ENCODE data around the gene NCAM2. TPM values are rescaled to one million over a fixed set of nuclear protein-coding genes. Genes with fewer than 3 reads are reported as not detected.

The NCAM2 gene
- total and polyA plus RNA-seq, 10 donors, result 0.09 to 5.7 (median 1.0) TPM

DNA sequence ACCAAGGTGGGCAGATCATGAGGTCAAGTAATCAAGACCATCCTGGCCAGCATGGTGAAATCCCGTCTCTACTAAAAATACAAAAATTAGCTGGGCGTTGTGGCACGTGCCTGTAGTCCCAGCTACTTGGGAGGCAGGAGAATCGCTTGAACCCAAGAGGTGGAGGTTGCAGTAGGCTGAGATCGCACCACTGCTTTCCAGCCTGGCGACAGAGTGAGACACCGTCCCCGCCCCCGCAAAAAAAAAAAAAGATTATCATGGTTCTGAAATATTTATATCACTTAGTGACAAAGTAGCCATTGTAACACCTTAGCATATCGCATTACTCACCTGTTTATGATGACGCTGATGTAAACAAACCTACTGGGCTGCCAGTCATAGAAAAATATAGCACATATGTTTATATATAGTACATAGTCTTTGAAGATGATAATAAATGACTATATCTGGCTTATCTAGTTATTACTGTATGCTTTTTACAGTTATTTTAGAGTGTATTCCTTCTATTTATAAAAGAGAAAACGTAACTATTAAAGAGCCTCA, 160.2 kb downstream of the NCAM2 start:
- 86 to 95% (median 90%) methylated on average over 12 of the region's 12 CpGs for WGBS, 5 donors
- no peaks in the 10 kb centered on the region for H3K27me3 ChIP-seq (replicated peaks in 1 of 7)
- no peak overlapping the region for H3K4me3 ChIP-seq
- no peak for DNase-seq
- H3K4me1 ChIP-seq, result peaks cover 0 to 8% (median 0%) of the 10 kb centered on the region in 6 donors
- no peak overlapping the region for H3K27ac ChIP-seq
- no peaks in the 10 kb centered on the region for H3K9me3 ChIP-seq
- H3K36me3 ChIP-seq, result no peaks in the 10 kb centered on the region
- intact Hi-C loops (cut with DNase I; ENCODE audit: low total_unique reads), result no loop called here
- TF ChIP-seq POLR2A (IDR thresholded peaks at IDR 0.05) (no peak), CTCF (IDR thresholded peaks at IDR 0.05 in 8 of 11, conservative IDR thresholded peaks at IDR 0.05 in 3 of 11) (no peak), POLR2AphosphoS5 (IDR thresholded peaks at IDR 0.05) (no peak)

DNA sequence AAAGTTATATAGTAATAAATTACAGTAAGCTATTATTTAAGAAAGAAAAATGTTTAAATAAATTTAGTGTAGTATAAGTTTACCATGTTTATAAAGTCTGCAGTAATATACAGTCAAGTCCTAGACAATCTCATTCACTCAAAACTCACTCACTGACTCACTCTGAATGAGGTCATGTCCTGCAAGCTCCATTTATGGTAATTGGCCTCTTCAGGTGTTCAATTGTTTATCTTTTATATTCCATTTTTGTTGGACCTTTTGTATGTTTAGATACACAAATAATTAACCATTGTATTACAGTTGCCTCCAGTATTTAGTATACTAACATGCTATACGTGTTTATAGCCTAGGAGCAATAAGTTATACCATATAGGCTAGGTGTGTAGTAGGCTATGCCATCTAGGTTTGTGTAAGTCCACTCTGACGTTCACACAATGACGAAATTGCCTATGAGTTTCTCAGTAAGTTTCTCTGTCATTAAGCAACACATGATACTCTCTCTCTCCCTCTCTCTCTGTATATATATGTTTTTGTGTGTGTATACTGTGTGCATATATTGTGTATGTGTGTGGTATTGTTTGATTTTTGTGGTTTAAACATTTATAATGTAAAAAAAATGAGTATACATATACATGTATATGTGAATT, 161.2 kb downstream of the NCAM2 start:
- intact Hi-C loops (cut with DNase I; ENCODE audit: low total_unique reads), result no loop called here
- no peaks in the 10 kb centered on the region for H3K27me3 ChIP-seq (replicated peaks in 1 of 7)
- no peak for TF ChIP-seq POLR2A (IDR thresholded peaks at IDR 0.05)
- no peak for TF ChIP-seq CTCF (IDR thresholded peaks at IDR 0.05 in 8 of 11, conservative IDR thresholded peaks at IDR 0.05 in 3 of 11)
- TF ChIP-seq POLR2AphosphoS5 (IDR thresholded peaks at IDR 0.05), result no peak

DNA sequence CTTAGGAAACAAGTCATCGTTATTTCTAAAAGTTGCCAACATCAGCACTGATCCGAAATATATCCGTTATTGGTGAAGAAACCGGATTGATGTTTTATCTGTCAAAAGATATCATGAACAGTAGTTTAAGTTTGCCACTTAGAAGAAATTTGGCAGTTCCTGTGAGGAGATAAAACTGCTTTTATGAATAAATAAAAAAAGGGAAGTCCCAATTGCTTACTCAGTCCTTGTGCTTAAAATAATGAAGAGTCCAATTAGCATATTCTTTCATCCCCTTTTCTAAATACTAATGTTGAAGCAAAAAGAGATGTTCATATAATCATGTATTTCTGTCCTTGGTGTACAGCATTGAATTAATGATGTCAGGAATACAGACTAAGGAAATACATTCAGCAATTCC, 164.6 kb downstream of the NCAM2 start:
- H3K4me3 ChIP-seq, result no peak overlapping the region
- WGBS, 5 donors, result 28 to 78% (median 41%) methylated on average over 4 of the region's 4 CpGs
- H3K36me3 ChIP-seq, result no peaks in the 10 kb centered on the region
- peaks cover 0 to 8% (median 0%) of the 10 kb centered on the region in 6 donors for H3K4me1 ChIP-seq
- intact Hi-C loops (cut with DNase I; ENCODE audit: low total_unique reads), result no loop called here
- DNase-seq, result no peak
- no peak for TF ChIP-seq POLR2AphosphoS5 (IDR thresholded peaks at IDR 0.05)
- no peak for TF ChIP-seq POLR2A (IDR thresholded peaks at IDR 0.05)
- no peak for TF ChIP-seq CTCF (IDR thresholded peaks at IDR 0.05 in 8 of 11, conservative IDR thresholded peaks at IDR 0.05 in 3 of 11)
- peaks cover 0 to 6% (median 0%) of the 10 kb centered on the region in 8 donors for H3K9me3 ChIP-seq
- H3K27me3 ChIP-seq (replicated peaks in 1 of 7), result no peaks in the 10 kb centered on the region
- no peak overlapping the region for H3K27ac ChIP-seq

More for the DNA sequence above, 161.2 kb downstream of the NCAM2 start:
- 57 to 81% (median 74%) methylated on average over 3 of the region's 3 CpGs for WGBS, 5 donors
- Histone ChIP-seq H3K4me3 (no peak overlapping the region), H3K4me1 (peaks cover 0 to 8% (median 0%) of the 10 kb centered on the region in 6 donors), H3K36me3 (no peaks in the 10 kb centered on the region), H3K27ac (no peak overlapping the region), H3K9me3 (no peaks in the 10 kb centered on the region)
- DNase-seq, result no peak

- H3K9me3 ChIP-seq, result peaks cover 0 to 6% (median 0%) of the 10 kb centered on the region in 8 donors
- H3K27me3 ChIP-seq (replicated peaks in 1 of 7), result no peaks in the 10 kb centered on the region
- 9 to 19% (median 16%) methylated on average over 1 of the region's 1 CpG for WGBS, 5 donors
- H3K36me3 ChIP-seq, result no peaks in the 10 kb centered on the region
- DNase-seq, result no peak
- no peak overlapping the region for H3K4me3 ChIP-seq
- peaks cover 0 to 8% (median 0%) of the 10 kb centered on the region in 6 donors for H3K4me1 ChIP-seq
- TF ChIP-seq CTCF (IDR thresholded peaks at IDR 0.05 in 8 of 11, conservative IDR thresholded peaks at IDR 0.05 in 3 of 11) (peak in 8 of 11 experiments; percentile 6 to 61 (median 52)), POLR2AphosphoS5 (IDR thresholded peaks at IDR 0.05) (no peak)
- intact Hi-C loops (cut with DNase I; ENCODE audit: low total_unique reads), result no loop called here
- no peak overlapping the region for H3K27ac ChIP-seq
Observed at GRCh38 chr21:21163904-21164303, 165.7 kb downstream of the NCAM2 start.
